SK-N-MC (cell line): ENCODE measurements around the gene ZNF524.

Source experiments
- EZH2 ChIP-seq: fragments of 200-600 bp; sonication (generic); IDR thresholded peaks from one replicate; pipeline ENCODE4 v1.6.1; 2017; ENCODE audit warnings: antibody characterized with exemption
- POLR2AphosphoS5 ChIP-seq: IDR thresholded peaks from 2 replicates; pipeline ENCODE4 v1.6.1; 2012; ENCODE audit warnings: mild to moderate bottlenecking, low read depth, low read length, borderline replicate concordance

- TF ChIP-seq EZH2 (no peak), POLR2AphosphoS5 (no peak)
Observed at GRCh38 chr19:55579766-55580621, 20.1 kb upstream of the ZNF524 start.
